A549 (cell line): Measurements from ENCODE around the gene MLLT11. TPM values are rescaled to one million over a fixed set of nuclear protein-coding genes. Genes with fewer than 3 reads are reported as not detected.

Source experiments
- ATAC-seq, 2 experiments: fragments of 200-7000 bp in 1 of 2; fragments of >200 bp in 1 of 2; cut with Nextera tagmentation in 1 of 2; cut with Tn5 transposase in 1 of 2; 3 replicates each; pipeline versions ENCODE4 v1.8.0 to v1.9.1; 2018 to 2020; ENCODE audit warnings: mild to moderate bottlenecking in 1 of 2, moderate library complexity in 1 of 2
- CTCF ChIA-PET: fragments of 300-600 bp; sonication (Branson Sonifier 250); formaldehyde crosslinking; extraction: SDS; loops from one replicate; lab custom pipeline; 2021; ENCODE audit warnings: antibody characterized with exemption, inconsistent platforms; lab: Yijun Ruan, JAX
- POLR2A ChIA-PET: fragments of 350-600 bp; formaldehyde crosslinking; extraction: SDS; loops from one replicate; lab custom pipeline; 2021; ENCODE audit warnings: antibody characterized with exemption, inconsistent platforms; lab: Yijun Ruan, JAX
- DNase-seq, 2 experiments: peaks; one replicate each; pipeline versions ENCODE4 v3.0.0 to v3.0.0-alpha.2; 2011 to 2016; ENCODE audit warnings: low read depth in 1 of 2, low spot score in 1 of 2
- FAIRE-seq: peaks from 2 replicates; lab custom pipeline; 2011; peaks lifted over from hg19 to GRCh38; lab: Jason Lieb, UNC
- H3K27ac ChIP-seq, 2 experiments: fragments of >200 bp; sonication (Bioruptor Twin); formaldehyde crosslinking; 3 replicates each; pipeline ENCODE4 v1.5.1; 2016 to 2017
- H3K4me1 ChIP-seq: fragments of >200 bp; sonication (Bioruptor Twin); formaldehyde crosslinking; 3 replicates; pipeline ENCODE4 v1.6.1; 2016
- H3K4me2 ChIP-seq: fragments of >200 bp; sonication (Bioruptor Twin); formaldehyde crosslinking; 3 replicates; pipeline ENCODE4 v1.6.1; 2016
- H3K4me3 ChIP-seq: fragments of >200 bp; sonication (Bioruptor Twin); formaldehyde crosslinking; 3 replicates; pipeline ENCODE4 v1.5.1; 2016
- H3K9me3 ChIP-seq: fragments of >200 bp; sonication (Bioruptor Twin); formaldehyde crosslinking; 3 replicates; pipeline ENCODE4 v1.6.1; 2016
- CBX2 ChIP-seq: fragments of 200-600 bp; sonication (generic); IDR thresholded peaks from 2 replicates; pipeline ENCODE4 v1.6.1; 2016; ENCODE audit warnings: low read depth, mild to moderate bottlenecking, borderline replicate concordance
- CEBPB ChIP-seq, 2 experiments: fragments of >200 bp in 1 of 2; sonication (Bioruptor Twin) in 1 of 2; formaldehyde crosslinking in 1 of 2; IDR thresholded peaks; 2 replicates each; pipeline ENCODE4 v1.6.1; 2012 to 2016
- CHD4 ChIP-seq: fragments of 200-600 bp; sonication (generic); IDR thresholded peaks from 2 replicates; pipeline ENCODE4 v1.6.1; 2016; ENCODE audit warnings: antibody characterized with exemption, mild to moderate bottlenecking, borderline replicate concordance
- CTCF ChIP-seq: fragments of >200 bp; sonication (Bioruptor Twin); formaldehyde crosslinking; IDR thresholded peaks from 3 replicates; pipeline ENCODE4 v1.5.1; 2016
- EHF ChIP-seq: fragments of 250-450 bp; sonication (Bioruptor Pico); IDR thresholded peaks from 2 replicates; pipeline ENCODE4 v1.5.0; 2020; ENCODE audit warnings: mild to moderate bottlenecking
- FOSB ChIP-seq: fragments of 250-450 bp; sonication (Bioruptor Pico); IDR thresholded peaks from 2 replicates; pipeline ENCODE4 v1.5.0; 2020; ENCODE audit warnings: mild to moderate bottlenecking, moderate library complexity
- FOSL2 ChIP-seq, 2 experiments: fragments of 450-650 bp in 1 of 2; fragments of >200 bp in 1 of 2; sonication (Bioruptor Twin) in 1 of 2; formaldehyde crosslinking; IDR thresholded peaks; 2 replicates each; pipeline versions ENCODE4 v1.5.0 to v1.6.1; 2016 to 2020; ENCODE audit warnings: mild to moderate bottlenecking in 1 of 2, moderate library complexity in 1 of 2
- HEYL ChIP-seq: fragments of 250-450 bp; sonication (Bioruptor Pico); IDR thresholded peaks from 2 replicates; pipeline ENCODE4 v1.8.0; 2021; ENCODE audit warnings: mild to moderate bottlenecking, moderate library complexity
- HOXA7 ChIP-seq: fragments of 250-450 bp; sonication (Bioruptor Pico); IDR thresholded peaks from 2 replicates; pipeline ENCODE4 v1.5.0; 2020; ENCODE audit warnings: mild to moderate bottlenecking, moderate library complexity
- JUN ChIP-seq, 2 experiments: fragments of >200 bp; sonication (Bioruptor Twin); formaldehyde crosslinking; IDR thresholded peaks; 2 replicates in 1 of 2; 3 replicates in 1 of 2; pipeline ENCODE4 v1.6.1; 2016 to 2017
- KDM1A ChIP-seq: fragments of 200-600 bp; sonication (generic); IDR thresholded peaks from 2 replicates; pipeline ENCODE4 v1.6.1; 2016; ENCODE audit warnings: low read depth, mild to moderate bottlenecking
- KDM5A ChIP-seq: fragments of 200-600 bp; sonication (generic); IDR thresholded peaks from 2 replicates; pipeline ENCODE4 v1.6.1; 2016; ENCODE audit warnings: antibody characterized with exemption, mild to moderate bottlenecking
- MAX ChIP-seq: IDR thresholded peaks from 2 replicates; pipeline ENCODE4 v1.6.1; 2012
- MYC ChIP-seq: IDR thresholded peaks from 2 replicates; pipeline ENCODE4 v1.6.1; 2012; ENCODE audit warnings: mild to moderate bottlenecking, inconsistent platforms, low read length, improper control_type of control experiment, borderline replicate concordance
- PBX3 ChIP-seq: IDR thresholded peaks from 2 replicates; pipeline ENCODE4 v1.6.1; 2012
- PHF8 ChIP-seq: fragments of 200-600 bp; sonication (generic); IDR thresholded peaks from 2 replicates; pipeline ENCODE4 v1.6.1; 2016; ENCODE audit warnings: low read depth, mild to moderate bottlenecking, antibody characterized with exemption, moderate library complexity, borderline replicate concordance
- POLR2A ChIP-seq: IDR thresholded peaks from 2 replicates; pipeline ENCODE4 v1.6.1; 2012; ENCODE audit warnings: mild to moderate bottlenecking, low read length
- RAD21 ChIP-seq, 2 experiments: fragments of >200 bp in 1 of 2; sonication (Bioruptor Twin) in 1 of 2; formaldehyde crosslinking in 1 of 2; IDR thresholded peaks in 1 of 2; conservative IDR thresholded peaks in 1 of 2; 2 replicates in 1 of 2; 3 replicates in 1 of 2; pipeline ENCODE4 v1.6.1; 2012 to 2018; ENCODE audit warnings: inconsistent platforms in 1 of 2
- RCOR1 ChIP-seq: fragments of 150-350 bp; IDR thresholded peaks from 2 replicates; pipeline ENCODE4 v1.6.1; 2014; ENCODE audit warnings: antibody characterized with exemption, low read length, low read depth
- SMC3 ChIP-seq: fragments of >200 bp; sonication (Bioruptor Twin); formaldehyde crosslinking; IDR thresholded peaks from 3 replicates; pipeline ENCODE4 v1.6.1; 2018; ENCODE audit warnings: inconsistent platforms
- USF2 ChIP-seq: fragments of 450-650 bp; IDR thresholded peaks from 2 replicates; pipeline ENCODE4 v1.6.1; 2014; ENCODE audit warnings: antibody characterized with exemption
- ZC3H11A ChIP-seq: fragments of 450-650 bp; IDR thresholded peaks from 2 replicates; pipeline ENCODE4 v1.6.1; 2014; ENCODE audit warnings: antibody characterized with exemption, mild to moderate bottlenecking
- WGBS: methylation state at CpG from one replicate; pipeline ENCODE4 v1.1.6; 2017; ENCODE audit errors: missing lambda C conversion rate; 5-methylcytosine and 5-hydroxymethylcytosine counted together
- polyA plus RNA-seq, 4 experiments: library from polyadenylated mRNA; depleted of rRNA in 3 of 4; stranded (reverse); fragments of >200 nt; fragmentation: RNase III in 1 of 4; extraction: RNeasy Plus Mini Kit Qiagen cat#74134 plus additional on column Dnase treatment in 1 of 4; gene quantifications; 2 replicates in 3 of 4; 3 replicates in 1 of 4; pipeline ENCODE4 v1.2.3, GENCODE V29; 2011 to 2017
- TF ChIP-seq, protein P1 (sequence below): fragments of 150-350 bp; IDR thresholded peaks from 2 replicates; pipeline ENCODE4 v1.6.1; 2014; ENCODE audit warnings: low read depth, mild to moderate bottlenecking, low read length
- TF ChIP-seq, protein P2 (sequence below): fragments of >200 bp; sonication (Bioruptor Twin); formaldehyde crosslinking; IDR thresholded peaks from 3 replicates; pipeline ENCODE4 v1.6.1; 2016

The MLLT11 gene
- polyA plus RNA-seq, 2 of the 4 experiments (the other 2 are of a cell fraction) = 28.2 to 33.7 TPM

DNA sequence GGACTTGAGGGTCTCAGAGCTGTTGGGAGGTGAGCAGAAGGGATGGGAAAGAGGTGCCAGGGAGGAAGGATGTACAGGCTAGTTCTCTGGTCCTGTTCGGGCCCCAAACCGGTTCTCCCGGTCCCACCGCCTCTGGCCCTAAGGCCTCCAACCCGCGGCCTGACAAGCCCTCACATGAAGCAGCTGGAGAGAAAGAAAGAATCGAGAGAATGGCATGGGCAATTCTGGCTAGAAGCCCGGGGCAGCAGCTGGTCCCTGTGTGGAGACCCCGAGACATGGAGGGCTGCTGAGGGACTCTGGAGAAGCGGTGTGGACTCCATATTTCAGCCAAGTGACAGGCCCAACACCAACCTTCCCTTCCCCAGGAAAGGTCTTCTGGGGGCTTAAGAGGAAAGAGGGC is 1.5 kb upstream of the MLLT11 start:
- ATAC-seq (peak in 1 of 2 experiments; percentile 6; a peak in 3 of 6 replicates), FAIRE-seq (no peak), DNase-seq (no peak)
- Histone ChIP-seq H3K9me3 (no peaks in the 10 kb centered on the region), H3K4me2 (peak overlapping the region; percentile 98), H3K27ac (peak overlapping the region; percentile 98 to 100), H3K4me3 (peak overlapping the region; percentile 90), H3K4me1 (peaks cover 46% of the 10 kb centered on the region)
- no peak for TF ChIP-seq KDM1A
- no peak for TF ChIP-seq HEYL
- TF ChIP-seq CBX2 = no peak
- no peak for TF ChIP-seq USF2
- TF ChIP-seq RCOR1 = no peak
- TF ChIP-seq, protein P1, sequence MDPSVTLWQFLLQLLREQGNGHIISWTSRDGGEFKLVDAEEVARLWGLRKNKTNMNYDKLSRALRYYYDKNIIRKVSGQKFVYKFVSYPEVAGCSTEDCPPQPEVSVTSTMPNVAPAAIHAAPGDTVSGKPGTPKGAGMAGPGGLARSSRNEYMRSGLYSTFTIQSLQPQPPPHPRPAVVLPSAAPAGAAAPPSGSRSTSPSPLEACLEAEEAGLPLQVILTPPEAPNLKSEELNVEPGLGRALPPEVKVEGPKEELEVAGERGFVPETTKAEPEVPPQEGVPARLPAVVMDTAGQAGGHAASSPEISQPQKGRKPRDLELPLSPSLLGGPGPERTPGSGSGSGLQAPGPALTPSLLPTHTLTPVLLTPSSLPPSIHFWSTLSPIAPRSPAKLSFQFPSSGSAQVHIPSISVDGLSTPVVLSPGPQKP = no peak
- TF ChIP-seq PBX3 = no peak
- 3% methylated on average over 10 of the region's 10 CpGs for WGBS
- CTCF ChIA-PET = interaction anchor here (0.5 to 7.8 kb wide), 14 partner anchors 9 to 218 kb away, joined by 3 to 86 read pairs (median 4); partner anchors contain the start of genes C1orf56, GABPB2, MINDY1 and PRUNE1
- POLR2A ChIA-PET = interaction anchor here (1.6 to 5.6 kb wide), 3 partner anchors 9 to 12 kb away, joined by 4 to 34 read pairs (median 6); partner anchors contain the start of genes C1orf56 and GABPB2

GRCh38 chr1:151059109-151060006 is 839 bp upstream of the MLLT11 start, which contains the start of gene CDC42SE1:
Gene CDC42SE1 (minus strand): TSS chr1:151059622. CDS start chr1:151055730, 3,892 bp downstream.
- ATAC-seq (peak; percentile 90 to 93), DNase-seq (peak; percentile 88 to 94), FAIRE-seq (no peak)
- peak within 1 kb of the TSS; percentile 90 for H3K4me3 ChIP-seq
- peaks cover 50% of the 10 kb centered on the region for H3K4me1 ChIP-seq
- H3K4me2 ChIP-seq = peak within 1 kb of the TSS; percentile 98
- H3K27ac ChIP-seq = peak within 1 kb of the TSS; percentile 98 to 100
- no peaks in the 10 kb centered on the region for H3K9me3 ChIP-seq
- POLR2A ChIA-PET = interaction anchor here (0.8 to 5.6 kb wide), 6 partner anchors 8 to 12 kb away, joined by 3 to 34 read pairs (median 5); partner anchors contain the start of genes C1orf56 and GABPB2
- WGBS = under 1% methylated on average over 23 of the region's 58 CpGs
- CTCF ChIA-PET = interaction anchor here (0.5 to 7.8 kb wide), 24 partner anchors 9 to 219 kb away, joined by 3 to 86 read pairs (median 3); partner anchors contain the start of genes C1orf56, GABPB2, MINDY1 and PRUNE1
- TF ChIP-seq HEYL (no peak), CHD4 (no peak), FOSB (CRISPR knock-in tag) (no peak), MAX (peak; percentile 76), PBX3 (peak; percentile 28; the same call in 1 of the 2 replicates), CTCF (peak; percentile 42; the same call in 2 of the 3 replicates), SMC3 (peak; percentile 26; the same call in 1 of the 3 replicates), PHF8 (peak; percentile 45; the same call in 1 of the 2 replicates), POLR2A (peak; percentile 68), MYC (no peak), RAD21 (conservative IDR thresholded peaks at IDR 0.05 in 1 of 2, IDR thresholded peaks at IDR 0.05 in 1 of 2) (peak in 1 of 2 experiments; percentile 27; a peak in 3 of 5 replicates), CEBPB (IDR thresholded peaks at IDR 0.05) (peak; percentile 92 to 98), KDM5A (no peak), ZC3H11A (no peak), JUN (IDR thresholded peaks at IDR 0.05) (peak; percentile 42 to 85; a peak in 4 of 5 replicates), EHF (CRISPR knock-in tag) (no peak), HOXA7 (CRISPR knock-in tag) (no peak), FOSL2 (IDR thresholded peaks at IDR 0.05) (no peak), FOSL2 (CRISPR knock-in tag; IDR thresholded peaks at IDR 0.05) (no peak)
- TF ChIP-seq, protein P2, sequence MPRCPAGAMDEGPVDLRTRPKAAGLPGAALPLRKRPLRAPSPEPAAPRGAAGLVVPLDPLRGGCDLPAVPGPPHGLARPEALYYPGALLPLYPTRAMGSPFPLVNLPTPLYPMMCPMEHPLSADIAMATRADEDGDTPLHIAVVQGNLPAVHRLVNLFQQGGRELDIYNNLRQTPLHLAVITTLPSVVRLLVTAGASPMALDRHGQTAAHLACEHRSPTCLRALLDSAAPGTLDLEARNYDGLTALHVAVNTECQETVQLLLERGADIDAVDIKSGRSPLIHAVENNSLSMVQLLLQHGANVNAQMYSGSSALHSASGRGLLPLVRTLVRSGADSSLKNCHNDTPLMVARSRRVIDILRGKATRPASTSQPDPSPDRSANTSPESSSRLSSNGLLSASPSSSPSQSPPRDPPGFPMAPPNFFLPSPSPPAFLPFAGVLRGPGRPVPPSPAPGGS = peak; percentile 57; the same call in 1 of the 3 replicates
